CD4-positive, alpha-beta T cell treated with Interleukin-1 beta for 1 hour (primary cell): Measurements from ENCODE around the gene FSTL4.

ENCODE experiments used
- DNase-seq, 2 donors: peaks; one replicate each; pipeline ENCODE4 v3.0.0-alpha.2; 2020 to 2022

FSTL4 gene

GRCh38 chr5:133474851-133475590, 137.3 kb downstream of the FSTL4 start:
- DNase-seq, result no peak

- no peak for DNase-seq
Observed at GRCh38 chr5:133473291-133473690, 139.1 kb downstream of the FSTL4 start.

- DNase-seq, result no peak
Observed at GRCh38 chr5:133472829-133473228, 139.5 kb downstream of the FSTL4 start.

- no peak for DNase-seq
Observed at GRCh38 chr5:133471699-133472098, 140.6 kb downstream of the FSTL4 start.

- no peak for DNase-seq
Observed at GRCh38 chr5:133470841-133471240, 141.5 kb downstream of the FSTL4 start.

GRCh38 chr5:133469846-133470245, 142.5 kb downstream of the FSTL4 start:
- DNase-seq, result no peak

GRCh38 chr5:133469252-133469651, 143.1 kb downstream of the FSTL4 start:
- no peak for DNase-seq

GRCh38 chr5:133468596-133468995, 143.7 kb downstream of the FSTL4 start:
- no peak for DNase-seq

- DNase-seq, result no peak
Observed at GRCh38 chr5:133467826-133468463, 144.4 kb downstream of the FSTL4 start.

- peak; percentile 13 to 40 for DNase-seq
Observed at GRCh38 chr5:133467335-133467779, 145.0 kb downstream of the FSTL4 start.

- no peak for DNase-seq
Observed at GRCh38 chr5:133466556-133467334, 145.6 kb downstream of the FSTL4 start.

GRCh38 chr5:133464013-133464412, 148.3 kb downstream of the FSTL4 start:
- DNase-seq, result no peak

- no peak for DNase-seq
Observed at GRCh38 chr5:133461796-133462516, 150.4 kb downstream of the FSTL4 start.

- peak; percentile 8 to 17 for DNase-seq
Observed at GRCh38 chr5:133460172-133460758, 152.1 kb downstream of the FSTL4 start.

GRCh38 chr5:133459474-133460160, 152.7 kb downstream of the FSTL4 start:
- DNase-seq, result no peak

- DNase-seq, result no peak
Observed at GRCh38 chr5:133458435-133458834, 153.9 kb downstream of the FSTL4 start.

GRCh38 chr5:133457439-133458355, 154.6 kb downstream of the FSTL4 start:
- DNase-seq, result no peak

- no peak for DNase-seq
Observed at GRCh38 chr5:133456933-133457402, 155.4 kb downstream of the FSTL4 start.

GRCh38 chr5:133455676-133456075, 156.7 kb downstream of the FSTL4 start:
- no peak for DNase-seq

GRCh38 chr5:133454442-133454841, 157.9 kb downstream of the FSTL4 start:
- no peak for DNase-seq

- DNase-seq, result no peak
Observed at GRCh38 chr5:133453831-133454230, 158.5 kb downstream of the FSTL4 start.
